Measurements from ENCODE around the gene SPEM1. TPM values are rescaled to one million over a fixed set of nuclear protein-coding genes. Genes with fewer than 3 reads are reported as not detected.
A peak's percentile ranks its signal among the peaks of the same experiment; 100 is the strongest.
"Not testable (repeated sequence)": the region's sequence is repeated elsewhere in the genome, so short reads cannot be mapped to it uniquely, and the experiment has no call there.

Gene SPEM1
- total and polyA plus RNA-seq, 2 experiments from 2014 or later: not detected

- no peaks in the 10 kb centered on the region for H3K9me2 ChIP-seq (replicated peaks; ENCODE audit: insufficient read depth)
- H3K27me3 ChIP-seq: no peaks in the 10 kb centered on the region
- peaks cover 76% of the 10 kb centered on the region for H3K79me2 ChIP-seq
- peak overlapping the region; percentile 20 for H3K27ac ChIP-seq
- no peak for DNase-seq (ENCODE audit: low spot score)
- TF ChIP-seq CTCF (IDR thresholded peaks at IDR 0.05; ENCODE audit: poor library complexity) (no peak), EZH2phosphoT487 (IDR thresholded peaks at IDR 0.05; ENCODE audit: low read depth, severe bottlenecking, unreplicated experiment) (no peak), EZH2 (IDR thresholded peaks at IDR 0.05; ENCODE audit: borderline replicate concordance) (no peak)
- H3K9me3 ChIP-seq (ENCODE audit: low read depth): no peaks in the 10 kb centered on the region
- 66% methylated on average over 12 of the region's 12 CpGs for WGBS (ENCODE audit: low lambda C conversion rate, missing lambda C conversion rate)
- H2AFZ ChIP-seq: no peak overlapping the region
- peaks cover 58% of the 10 kb centered on the region for H4K20me1 ChIP-seq (ENCODE audit: insufficient read depth, poor library complexity, severe bottlenecking)
- H3K36me3 ChIP-seq (replicated peaks; ENCODE audit: insufficient read depth, low read depth): no peaks in the 10 kb centered on the region
- H3K4me3 ChIP-seq: no peak overlapping the region
- H3K4me1 ChIP-seq (ENCODE audit: insufficient read depth): no peaks in the 10 kb centered on the region
- H3K4me2 ChIP-seq: no peak overlapping the region
Measured at GRCh38 chr17:7468804-7469389, 48.8 kb downstream of the SPEM1 start.

- not testable (repeated sequence) for H3K36me3 ChIP-seq (replicated peaks; ENCODE audit: insufficient read depth, low read depth); H3K27ac ChIP-seq; H3K9me3 ChIP-seq (ENCODE audit: low read depth); H3K9me2 ChIP-seq (replicated peaks; ENCODE audit: insufficient read depth); DNase-seq (ENCODE audit: low spot score); H3K27me3 ChIP-seq; H3K4me2 ChIP-seq; H2AFZ ChIP-seq; H3K4me1 ChIP-seq (ENCODE audit: insufficient read depth); H3K4me3 ChIP-seq
- WGBS (ENCODE audit: low lambda C conversion rate, missing lambda C conversion rate): 95% methylated on average over 12 of the region's 12 CpGs
- H3K79me2 ChIP-seq: peaks cover 86% of the 10 kb centered on the region
- H4K20me1 ChIP-seq (ENCODE audit: insufficient read depth, poor library complexity, severe bottlenecking): peaks cover 67% of the 10 kb centered on the region
Measured at GRCh38 chr17:7469843-7470242, 49.7 kb downstream of the SPEM1 start.

DNA sequence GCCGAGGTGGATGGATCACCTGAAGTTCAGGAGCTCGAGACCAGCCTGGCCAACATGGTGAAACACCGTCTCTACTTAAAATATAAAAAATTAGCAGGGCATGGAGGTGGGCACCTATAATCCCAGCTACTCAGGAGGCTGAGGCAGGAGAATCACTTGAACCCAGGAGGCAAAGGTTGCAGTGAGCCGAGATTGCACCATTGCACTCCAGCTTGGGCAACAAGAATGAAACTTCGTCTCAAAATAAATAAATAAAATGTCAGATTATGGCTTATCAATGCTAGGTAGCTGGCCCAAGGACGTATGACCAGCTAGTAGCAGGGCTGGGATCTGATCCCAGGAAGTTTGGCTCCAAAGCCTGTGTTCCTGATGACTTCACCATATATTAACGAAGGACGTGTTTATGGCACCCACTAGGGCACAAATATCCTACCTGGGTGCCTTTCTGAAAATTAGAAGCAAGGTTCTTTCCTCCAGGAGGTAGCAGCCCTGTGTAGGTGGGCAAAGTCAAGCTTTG lies 50.4 kb downstream of the SPEM1 start:
- 92% methylated on average over 8 of the region's 8 CpGs for WGBS (ENCODE audit: low lambda C conversion rate, missing lambda C conversion rate)

More for the DNA sequence above, 50.4 kb downstream of the SPEM1 start:
- H3K9me3 ChIP-seq (ENCODE audit: low read depth); H3K27me3 ChIP-seq; H3K4me2 ChIP-seq; H3K27ac ChIP-seq; DNase-seq (ENCODE audit: low spot score); H2AFZ ChIP-seq; H3K9me2 ChIP-seq (replicated peaks; ENCODE audit: insufficient read depth); H3K36me3 ChIP-seq (replicated peaks; ENCODE audit: insufficient read depth, low read depth); H3K4me3 ChIP-seq: not testable (repeated sequence)
- Histone ChIP-seq H4K20me1 (ENCODE audit: insufficient read depth, poor library complexity, severe bottlenecking) (peaks cover 73% of the 10 kb centered on the region), H3K4me1 (ENCODE audit: insufficient read depth) (peaks cover 10% of the 10 kb centered on the region), H3K79me2 (peaks cover 92% of the 10 kb centered on the region)

Other genes starting within 250 kb of the SPEM1 start
Only the 30 nearest of the 39 such genes appear.
- 309 and 327 TPM in 2 replicates for gene GABARAP, start 177.9 kb upstream of the SPEM1 start, total RNA-seq
- 992 and 1,031 TPM in 2 replicates for gene GABARAP, start 177.9 kb upstream of the SPEM1 start, polyA plus RNA-seq
- gene CTDNEP1, start 168.6 kb upstream of the SPEM1 start, total RNA-seq: 44.6 and 62.7 TPM in 2 replicates
- gene CTDNEP1, start 168.6 kb upstream of the SPEM1 start, polyA plus RNA-seq: 86.9 and 96.7 TPM in 2 replicates
- 30.4 and 30.6 TPM in 2 replicates for gene ELP5, start 168.1 kb upstream of the SPEM1 start, total RNA-seq
- 38.0 and 49.6 TPM in 2 replicates for gene ELP5, start 168.1 kb upstream of the SPEM1 start, polyA plus RNA-seq
- 169 and 197 TPM in 2 replicates for gene CLDN7, start 157.8 kb upstream of the SPEM1 start, total RNA-seq
- 290 and 341 TPM in 2 replicates for gene CLDN7, start 157.8 kb upstream of the SPEM1 start, polyA plus RNA-seq
- gene SLC2A4, start 138.6 kb upstream of the SPEM1 start, total RNA-seq: 0.88 and 1.6 TPM in 2 replicates
- 0.42 and 0.89 TPM in 2 replicates for gene SLC2A4, start 138.6 kb upstream of the SPEM1 start, polyA plus RNA-seq
- gene YBX2, start 125.7 kb upstream of the SPEM1 start, total RNA-seq: 1.4 and 1.7 TPM in 2 replicates
- gene YBX2, start 125.7 kb upstream of the SPEM1 start, polyA plus RNA-seq: 1.3 and 3.0 TPM in 2 replicates
- 267 and 331 TPM in 2 replicates for gene EIF5A, start 112.7 kb upstream of the SPEM1 start, total RNA-seq
- gene EIF5A, start 112.7 kb upstream of the SPEM1 start, polyA plus RNA-seq: 693 and 747 TPM in 2 replicates
- gene GPS2, start 105.0 kb upstream of the SPEM1 start, total RNA-seq: 34.5 and 50.3 TPM in 2 replicates
- 103 and 111 TPM in 2 replicates for gene GPS2, start 105.0 kb upstream of the SPEM1 start, polyA plus RNA-seq
- 9.2 and 9.6 TPM in 2 replicates for gene NEURL4, start 91.0 kb upstream of the SPEM1 start, total RNA-seq
- gene NEURL4, start 91.0 kb upstream of the SPEM1 start, polyA plus RNA-seq: 9.5 and 13.9 TPM in 2 replicates
- not detected in 2 replicates for gene ACAP1, start 83.8 kb upstream of the SPEM1 start, total RNA-seq
- gene ACAP1, start 83.8 kb upstream of the SPEM1 start, polyA plus RNA-seq: 10.2 and 14.6 TPM in 2 replicates
- gene KCTD11, start 68.2 kb upstream of the SPEM1 start, total RNA-seq: 9.2 and 12.4 TPM in 2 replicates
- 14.1 and 19.6 TPM in 2 replicates for gene KCTD11, start 68.2 kb upstream of the SPEM1 start, polyA plus RNA-seq
- not detected in 2 replicates for gene TMEM95, start 65.2 kb upstream of the SPEM1 start, total RNA-seq
- gene TMEM95, start 65.2 kb upstream of the SPEM1 start, polyA plus RNA-seq: not detected in 2 replicates
- gene TNK1, start 39.2 kb upstream of the SPEM1 start, total RNA-seq: 8.4 and 11.4 TPM in 2 replicates
- gene TNK1, start 39.2 kb upstream of the SPEM1 start, polyA plus RNA-seq: 8.9 and 10.2 TPM in 2 replicates
- gene PLSCR3, start 25.8 kb upstream of the SPEM1 start, total RNA-seq: 11.8 and 17.6 TPM in 2 replicates
- 58.0 and 59.6 TPM in 2 replicates for gene PLSCR3, start 25.8 kb upstream of the SPEM1 start, polyA plus RNA-seq
- 109 and 118 TPM in 2 replicates for gene TMEM256, start 16.2 kb upstream of the SPEM1 start, total RNA-seq
- gene TMEM256, start 16.2 kb upstream of the SPEM1 start, polyA plus RNA-seq: 105 and 109 TPM in 2 replicates
- 4.1 and 7.2 TPM in 2 replicates for gene NLGN2, start 12.5 kb upstream of the SPEM1 start, total RNA-seq
- 4.3 and 6.6 TPM in 2 replicates for gene NLGN2, start 12.5 kb upstream of the SPEM1 start, polyA plus RNA-seq
- not detected in 2 replicates for gene SPEM2, start 5.3 kb downstream of the SPEM1 start, total RNA-seq
- gene SPEM2, start 5.3 kb downstream of the SPEM1 start, polyA plus RNA-seq: not detected in 2 replicates
- gene SPEM3, start 8.5 kb downstream of the SPEM1 start, total RNA-seq: not detected in 2 replicates
- not detected in 2 replicates for gene SPEM3, start 8.5 kb downstream of the SPEM1 start, polyA plus RNA-seq
- 12.3 and 12.5 TPM in 2 replicates for gene TMEM102, start 15.1 kb downstream of the SPEM1 start, total RNA-seq
- gene TMEM102, start 15.1 kb downstream of the SPEM1 start, polyA plus RNA-seq: 13.7 and 13.9 TPM in 2 replicates
- gene FGF11, start 19.2 kb downstream of the SPEM1 start, total RNA-seq: 1.4 and 2.7 TPM in 2 replicates
- gene FGF11, start 19.2 kb downstream of the SPEM1 start, polyA plus RNA-seq: 3.6 and 3.8 TPM in 2 replicates
- 10.9 and 12.4 TPM in 2 replicates for gene CHRNB1, start 24.7 kb downstream of the SPEM1 start, total RNA-seq
- gene CHRNB1, start 24.7 kb downstream of the SPEM1 start, polyA plus RNA-seq: 16.9 and 17.5 TPM in 2 replicates
- gene ZBTB4, start 59.3 kb downstream of the SPEM1 start, total RNA-seq: 22.7 and 27.1 TPM in 2 replicates
- gene ZBTB4, start 59.3 kb downstream of the SPEM1 start, polyA plus RNA-seq: 20.8 and 21.5 TPM in 2 replicates
- gene SLC35G6, start 61.1 kb downstream of the SPEM1 start, total RNA-seq: 0.24 TPM in 1 of 2 replicates, not detected in the other
- 0.30 and 0.44 TPM in 2 replicates for gene SLC35G6, start 61.1 kb downstream of the SPEM1 start, polyA plus RNA-seq
- gene POLR2A, start 64.0 kb downstream of the SPEM1 start, total RNA-seq: 50.2 and 74.5 TPM in 2 replicates
- 96.3 and 98.1 TPM in 2 replicates for gene POLR2A, start 64.0 kb downstream of the SPEM1 start, polyA plus RNA-seq
- gene TNFSF12, start 128.7 kb downstream of the SPEM1 start, total RNA-seq: 4.5 and 7.3 TPM in 2 replicates
- gene TNFSF12, start 128.7 kb downstream of the SPEM1 start, polyA plus RNA-seq: 8.0 and 11.3 TPM in 2 replicates
- 0.90 and 11.0 TPM in 2 replicates for gene TNFSF13, start 138.4 kb downstream of the SPEM1 start, total RNA-seq
- 2.4 and 5.4 TPM in 2 replicates for gene TNFSF13, start 138.4 kb downstream of the SPEM1 start, polyA plus RNA-seq
- gene SENP3, start 141.6 kb downstream of the SPEM1 start, total RNA-seq: 61.1 and 71.2 TPM in 2 replicates
- gene SENP3, start 141.6 kb downstream of the SPEM1 start, polyA plus RNA-seq: 33.7 and 35.4 TPM in 2 replicates
- gene CD68, start 159.3 kb downstream of the SPEM1 start, total RNA-seq: 64.0 and 75.5 TPM in 2 replicates
- 80.4 and 82.6 TPM in 2 replicates for gene CD68, start 159.3 kb downstream of the SPEM1 start, polyA plus RNA-seq
- gene MPDU1, start 163.5 kb downstream of the SPEM1 start, total RNA-seq: 201 and 234 TPM in 2 replicates
- 109 and 113 TPM in 2 replicates for gene MPDU1, start 163.5 kb downstream of the SPEM1 start, polyA plus RNA-seq
- 0.13 and 0.44 TPM in 2 replicates for gene SOX15, start 169.8 kb downstream of the SPEM1 start, total RNA-seq
- gene SOX15, start 169.8 kb downstream of the SPEM1 start, polyA plus RNA-seq: 0.89 and 0.95 TPM in 2 replicates